HG03095 (cell line): ENCODE data around the gene PTPRO.

ENCODE experiments used
- ATAC-seq: cut with Tn5 transposase; IDR thresholded peaks from one replicate; pipeline ENCODE4 v1.9.1; 2021; ENCODE audit warnings: moderate library complexity; ENCODE audit not compliant: unreplicated experiment

Gene PTPRO

DNA sequence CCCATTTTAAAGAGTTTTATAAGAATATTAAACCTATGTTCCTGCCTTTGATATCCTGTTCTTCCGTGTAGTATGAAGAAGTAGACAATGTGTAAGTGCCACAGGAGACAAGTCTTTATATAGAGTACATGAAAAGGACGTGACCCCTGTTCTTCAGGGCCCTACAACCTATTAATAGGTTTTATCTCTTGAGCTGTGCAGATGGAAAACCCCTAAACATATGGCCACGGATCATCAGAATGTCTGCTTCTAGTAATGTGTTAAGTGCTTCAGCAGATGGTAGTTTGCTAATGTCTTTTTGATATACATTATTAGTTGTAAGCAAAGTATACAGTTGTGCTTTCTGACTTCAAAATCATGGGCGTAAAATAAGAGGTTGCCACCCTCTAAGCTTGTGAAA, 228.5 kb downstream of the PTPRO start:
- ATAC-seq, result no peak

DNA sequence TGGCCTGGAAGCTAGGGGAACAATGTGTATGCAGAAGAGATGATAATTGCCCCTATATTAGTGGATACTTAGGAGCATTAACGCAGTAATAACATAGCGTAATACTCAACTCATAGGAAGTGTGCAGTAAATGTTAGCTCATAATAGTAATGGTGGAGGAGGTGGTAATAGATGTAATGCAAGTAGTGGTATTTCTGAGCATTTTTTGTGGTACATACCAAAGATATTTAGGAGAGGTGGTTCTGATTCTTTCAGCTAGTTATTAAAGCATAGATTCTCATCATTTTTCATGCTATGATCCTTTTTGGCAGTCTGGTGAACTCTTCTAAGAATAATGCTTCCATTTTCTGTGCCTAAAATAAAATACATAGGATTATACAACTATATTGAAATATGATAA, 233.1 kb downstream of the PTPRO start:
- ATAC-seq, result no peak

DNA sequence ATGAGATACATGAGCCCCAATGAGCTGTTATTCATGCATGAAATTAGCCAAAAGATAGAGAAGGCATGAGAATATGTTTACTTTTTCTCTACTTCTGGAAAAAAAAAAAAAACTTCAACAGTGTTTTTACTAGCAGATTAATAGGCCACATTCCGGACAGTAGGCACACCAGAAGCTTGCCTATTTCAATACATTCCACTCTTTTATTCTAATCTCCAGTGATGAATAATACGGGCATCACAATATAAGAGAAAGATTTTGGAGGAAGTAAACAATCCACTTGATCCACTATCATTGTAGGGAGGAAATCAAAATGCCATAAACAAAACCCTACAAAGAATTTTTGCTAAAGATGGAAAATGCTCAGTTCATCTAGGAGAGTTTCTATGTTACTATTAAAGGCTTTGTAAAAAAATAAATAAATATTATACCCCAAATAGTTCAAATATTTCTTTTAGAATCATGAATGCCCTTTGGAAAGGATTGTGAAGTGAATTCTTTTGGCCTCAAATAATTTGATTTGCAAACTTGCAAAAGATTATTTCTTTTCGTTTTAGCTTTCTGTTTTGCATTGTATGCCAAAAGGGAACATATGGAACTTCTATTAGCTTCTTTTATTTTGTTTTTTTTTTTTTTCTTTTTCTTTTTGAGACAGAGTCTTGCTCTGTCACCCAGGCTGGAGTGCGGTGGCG, 234.2 kb downstream of the PTPRO start:
- no peak for ATAC-seq

DNA sequence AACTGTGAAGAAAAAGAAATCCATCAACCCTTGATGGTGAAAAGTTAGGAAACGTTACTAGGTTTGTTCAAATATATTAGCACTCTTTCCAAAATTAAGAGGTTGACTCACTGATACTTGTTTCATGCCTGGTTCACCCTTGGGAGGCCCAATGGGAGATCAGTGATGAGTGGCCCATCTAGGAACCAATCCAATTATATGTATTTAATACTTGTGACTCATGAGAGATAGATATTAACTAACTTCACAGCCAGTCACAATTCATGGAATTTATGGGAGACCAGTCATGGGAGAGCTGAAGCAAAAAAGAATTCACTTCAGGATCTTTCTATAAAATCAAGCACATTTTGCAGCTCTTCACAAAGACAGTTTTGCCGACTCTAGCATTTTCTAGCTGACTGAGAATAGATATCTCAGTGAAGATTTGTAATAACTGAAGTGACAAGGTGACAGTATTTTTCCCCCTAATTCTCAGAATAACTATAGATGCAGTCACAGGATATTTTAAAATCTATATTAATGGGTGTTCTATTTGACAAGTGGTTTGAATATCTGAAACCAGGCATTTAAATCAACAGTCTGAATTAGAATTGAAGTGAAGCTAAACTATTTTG, 236.7 kb downstream of the PTPRO start:
- no peak for ATAC-seq

DNA sequence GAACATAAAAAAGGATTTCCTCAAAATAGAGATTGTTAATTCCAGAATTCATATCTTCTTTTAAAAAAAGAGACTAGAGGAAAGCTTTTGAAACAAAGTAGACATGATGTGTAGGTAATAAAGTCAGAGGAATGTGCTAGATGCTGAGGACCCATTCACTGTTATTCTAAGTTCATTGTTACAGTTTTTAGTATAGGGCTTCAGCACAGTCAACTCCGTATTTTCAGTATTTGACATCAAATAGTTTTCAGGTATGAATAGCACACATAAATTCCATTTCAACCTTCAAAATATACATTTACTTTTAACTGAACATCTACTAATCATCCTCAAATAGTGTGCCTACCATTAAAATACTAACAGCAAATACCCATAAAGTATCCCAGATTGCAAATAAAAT, 239.1 kb downstream of the PTPRO start:
- ATAC-seq, result no peak

DNA sequence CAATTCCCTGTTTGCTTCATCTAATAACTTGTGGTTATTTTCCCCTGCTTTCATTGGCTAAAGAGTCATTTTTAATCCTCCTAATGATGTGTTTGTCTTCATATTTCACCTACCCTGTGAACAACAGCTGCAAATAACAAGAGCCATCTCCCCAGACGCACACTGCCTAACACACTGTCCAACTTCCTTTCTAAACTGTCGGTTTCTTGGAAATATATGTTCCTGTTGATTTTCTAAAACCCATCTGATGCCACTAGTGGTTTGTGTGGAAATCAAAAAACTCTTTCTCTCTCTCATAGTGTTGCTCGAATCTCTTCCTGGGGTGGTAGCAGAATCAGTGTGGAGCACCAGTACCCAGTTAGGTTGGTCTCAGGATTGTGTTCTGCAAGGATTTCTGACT, 240.0 kb downstream of the PTPRO start:
- ATAC-seq, result no peak

DNA sequence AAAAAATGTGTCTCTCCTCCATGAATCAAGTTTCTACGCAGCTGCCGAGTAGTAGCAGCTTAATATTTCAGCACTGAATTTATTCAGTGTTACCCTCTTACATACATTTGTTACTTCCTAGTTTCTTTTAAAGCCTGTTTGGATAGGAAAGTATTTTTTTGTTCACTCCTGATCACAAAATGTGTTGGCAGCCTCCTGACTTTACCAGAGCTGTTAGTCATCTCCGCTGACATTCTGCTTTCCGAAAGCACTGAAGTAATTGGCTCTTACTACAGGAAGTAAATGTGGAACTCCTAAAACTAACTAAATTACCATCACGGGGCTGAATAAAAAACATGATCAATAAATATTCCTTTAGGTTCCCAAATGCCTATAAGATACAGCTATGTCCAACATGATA, 241.4 kb downstream of the PTPRO start:
- ATAC-seq, result no peak

DNA sequence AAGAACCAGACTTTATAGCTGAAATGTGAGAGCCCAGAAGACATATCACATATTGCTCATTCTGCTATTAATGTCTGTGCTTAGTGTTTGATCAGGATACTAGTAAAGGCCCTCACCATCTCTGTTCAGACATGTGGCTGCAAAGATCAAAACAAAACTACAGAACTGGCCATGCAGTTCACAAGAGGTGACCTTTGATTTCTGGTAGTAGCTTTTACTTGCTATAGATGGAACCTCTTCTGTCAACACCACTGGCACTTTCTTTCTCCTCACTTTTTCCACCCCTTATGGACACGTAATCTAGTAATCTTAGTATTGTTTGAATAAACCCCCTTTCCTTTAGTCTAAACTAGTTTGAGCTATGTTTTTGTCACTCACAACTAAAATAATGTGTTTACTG, 252.0 kb downstream of the PTPRO start:
- ATAC-seq, result no peak

DNA sequence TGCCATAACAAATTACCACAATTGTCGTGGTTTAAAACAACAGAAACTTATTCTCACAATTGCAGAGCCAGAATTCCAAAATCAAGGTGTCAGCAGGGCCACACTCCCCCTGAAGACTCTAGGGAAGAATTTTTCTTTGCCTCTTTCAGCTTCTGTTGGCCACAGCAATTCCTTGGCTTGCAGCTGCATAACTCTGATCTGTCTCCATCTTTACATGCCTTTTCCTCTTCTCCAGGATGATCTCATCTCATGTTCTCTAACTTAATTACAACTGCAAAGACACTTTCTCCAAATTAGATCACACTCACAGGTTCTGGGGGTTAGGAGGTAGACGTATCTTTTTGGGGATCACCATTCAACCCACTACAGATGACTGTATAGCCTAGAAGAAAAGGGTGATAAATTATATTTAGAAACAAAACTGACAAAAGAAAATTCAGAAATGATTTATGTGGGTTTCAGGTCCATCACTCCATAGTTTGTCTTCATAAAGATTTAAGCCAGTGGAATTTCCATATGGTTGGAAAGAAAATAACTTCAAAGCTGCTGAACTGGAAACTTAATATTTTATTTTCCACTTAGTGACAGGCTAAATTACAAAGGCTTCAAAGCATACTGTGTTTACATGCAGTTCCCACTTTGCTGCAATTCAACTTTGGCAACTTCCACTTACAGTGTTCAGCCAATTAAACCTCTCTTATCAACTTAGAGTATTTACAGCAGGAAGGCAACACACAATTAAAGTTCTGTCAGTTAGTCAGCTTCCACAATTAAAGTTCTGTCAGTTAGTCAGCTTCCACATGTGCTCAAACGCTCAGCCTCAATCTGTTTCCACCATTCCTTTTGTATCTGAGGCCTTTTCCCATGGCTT, 253.6 kb downstream of the PTPRO start:
- no peak for ATAC-seq

DNA sequence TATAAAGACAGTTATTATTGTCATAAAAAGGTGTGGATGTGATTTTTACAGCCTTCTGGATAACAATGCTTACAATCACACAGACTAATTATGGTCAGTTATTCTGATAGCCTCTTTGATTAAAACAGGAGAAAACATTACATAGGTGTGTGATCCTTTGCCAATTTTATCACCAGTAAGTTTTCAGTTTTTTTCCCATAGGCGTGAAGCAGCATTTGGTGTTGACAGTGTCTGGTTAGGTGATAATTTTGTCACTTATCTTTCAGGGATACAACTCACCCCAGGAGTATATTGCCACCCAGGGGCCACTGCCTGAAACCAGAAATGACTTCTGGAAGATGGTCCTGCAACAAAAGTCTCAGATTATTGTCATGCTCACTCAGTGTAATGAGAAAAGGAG, 258.1 kb downstream of the PTPRO start:
- ATAC-seq, result no peak

DNA sequence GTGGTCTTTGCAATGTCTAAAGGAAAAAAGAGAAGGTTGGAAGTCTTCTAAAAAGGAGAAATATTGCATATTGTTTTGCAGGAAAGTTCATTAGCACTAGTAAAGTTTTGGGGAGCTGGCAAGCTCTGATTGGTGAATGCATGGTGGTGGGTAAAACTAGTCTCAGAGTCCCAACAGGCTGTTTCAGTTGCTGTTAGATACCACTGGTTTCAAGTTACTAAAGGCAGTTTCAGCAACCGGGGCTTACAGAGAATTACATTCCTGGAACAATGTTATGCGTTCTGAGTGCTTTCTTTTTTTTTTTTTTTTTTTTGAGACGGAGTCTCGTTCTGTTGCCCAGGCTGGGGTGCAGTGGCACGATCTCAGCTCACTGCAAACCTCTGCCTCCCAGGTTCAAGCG, 258.7 kb downstream of the PTPRO start:
- no peak for ATAC-seq

DNA sequence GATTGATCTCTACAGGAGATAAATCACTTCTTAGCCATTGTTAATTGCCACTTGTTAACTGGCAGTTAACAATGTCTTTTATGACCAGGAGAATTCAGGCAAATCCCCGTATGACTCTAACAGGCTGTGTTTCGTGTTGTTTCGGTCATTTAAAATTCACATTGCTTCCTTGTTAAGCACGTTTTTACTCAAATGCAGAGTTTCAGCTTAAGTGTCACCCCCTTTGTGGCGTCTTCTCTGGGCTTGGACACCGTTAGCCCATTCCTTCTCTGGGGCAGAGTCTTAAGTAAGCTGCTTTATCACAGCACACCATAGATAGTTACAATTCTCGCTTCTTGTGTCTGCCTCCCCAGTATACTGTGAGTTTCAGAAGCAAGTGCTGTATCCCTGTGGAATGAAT, 261.5 kb downstream of the PTPRO start:
- ATAC-seq, result no peak

DNA sequence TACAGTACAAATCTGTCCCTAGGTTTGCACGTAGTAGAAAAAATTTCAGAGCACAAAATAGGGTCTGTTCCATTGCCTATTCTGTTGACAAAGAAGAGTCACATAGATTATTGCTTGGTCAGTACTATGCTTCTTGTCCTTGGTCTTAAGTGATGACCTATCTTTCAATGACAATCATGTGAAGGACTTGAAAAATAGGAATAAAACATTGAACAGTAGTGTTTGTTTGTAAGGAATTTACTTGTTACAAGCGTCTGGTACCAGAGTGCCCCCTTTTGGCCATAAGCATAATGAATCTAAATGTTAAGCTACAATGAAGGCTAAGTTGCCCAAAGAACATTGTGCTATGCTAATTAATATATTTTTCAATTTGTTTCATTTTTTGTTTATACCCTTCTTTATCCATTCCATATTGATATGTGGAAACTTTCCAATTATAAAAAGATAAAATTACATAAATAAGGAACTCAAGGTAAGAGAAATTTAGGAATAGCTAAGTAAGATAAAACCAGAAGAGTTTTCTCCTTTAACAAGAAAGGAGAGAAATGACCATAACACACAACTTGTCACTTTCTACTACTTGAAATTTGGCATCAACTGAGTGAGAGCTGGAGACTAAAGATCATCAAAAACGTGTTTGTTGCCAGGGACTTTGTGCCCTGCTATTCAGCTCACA, 262.2 kb downstream of the PTPRO start:
- no peak for ATAC-seq

DNA sequence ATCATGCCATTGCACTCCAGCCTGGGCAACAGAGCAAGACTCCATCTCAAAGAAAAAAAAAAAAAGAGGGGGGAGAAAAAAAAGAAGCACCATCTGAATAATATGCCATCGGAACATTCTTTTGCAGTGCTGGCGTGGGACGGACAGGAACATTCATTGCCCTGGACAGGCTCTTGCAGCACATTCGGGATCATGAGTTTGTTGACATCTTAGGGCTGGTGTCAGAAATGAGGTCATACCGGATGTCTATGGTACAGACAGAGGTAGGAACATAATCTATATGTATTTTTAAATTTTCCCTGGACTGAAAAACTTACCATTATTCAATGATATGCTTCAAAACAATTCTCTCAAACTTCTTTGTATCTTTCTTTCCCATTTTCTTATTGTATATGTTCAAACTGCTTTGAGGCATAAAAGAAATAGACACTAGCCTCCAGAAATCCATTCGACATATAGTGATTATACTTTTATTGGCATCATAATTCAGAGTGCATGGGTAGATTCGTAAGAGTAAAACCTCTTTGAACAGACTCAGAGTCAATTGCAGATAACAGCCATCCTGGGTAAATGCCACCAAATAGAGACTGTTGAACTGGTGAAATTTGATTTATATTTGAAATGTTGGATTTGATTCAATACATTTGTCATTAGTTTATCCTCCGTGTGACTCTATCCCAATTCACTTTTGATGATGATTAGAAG, 267.2 kb downstream of the PTPRO start:
- ATAC-seq, result no peak

DNA sequence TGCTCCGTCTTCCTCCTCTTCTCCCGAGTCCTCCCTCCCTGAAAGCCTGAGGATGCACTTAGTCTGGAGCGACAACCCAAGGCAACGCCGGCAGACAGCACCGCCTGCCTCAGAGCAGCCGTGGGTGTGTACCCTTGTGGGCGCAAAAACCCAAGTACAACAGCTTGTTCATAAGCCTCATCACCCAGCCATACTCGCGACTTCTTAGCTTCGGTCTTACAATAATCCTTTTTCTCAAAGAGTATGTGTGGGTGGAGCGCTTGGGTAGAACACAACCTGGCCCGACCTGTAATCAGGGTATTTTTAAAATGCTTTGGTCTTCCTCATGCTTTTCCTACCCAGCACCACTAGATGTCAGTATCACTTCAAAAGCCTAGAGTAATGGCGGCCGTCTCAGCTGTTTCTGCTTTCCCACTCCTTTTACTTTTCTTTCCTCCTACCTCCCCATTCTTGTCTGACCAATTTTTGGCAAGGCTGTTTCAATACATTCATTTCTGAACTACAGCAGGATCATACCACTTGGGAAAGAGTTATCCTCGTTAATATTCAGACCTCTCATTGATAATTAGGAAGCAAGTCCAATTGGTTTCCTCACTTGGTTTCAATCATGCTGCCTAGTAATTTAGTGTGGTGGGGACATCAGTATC, 268.0 kb downstream of the PTPRO start:
- peak; percentile 94 for ATAC-seq

DNA sequence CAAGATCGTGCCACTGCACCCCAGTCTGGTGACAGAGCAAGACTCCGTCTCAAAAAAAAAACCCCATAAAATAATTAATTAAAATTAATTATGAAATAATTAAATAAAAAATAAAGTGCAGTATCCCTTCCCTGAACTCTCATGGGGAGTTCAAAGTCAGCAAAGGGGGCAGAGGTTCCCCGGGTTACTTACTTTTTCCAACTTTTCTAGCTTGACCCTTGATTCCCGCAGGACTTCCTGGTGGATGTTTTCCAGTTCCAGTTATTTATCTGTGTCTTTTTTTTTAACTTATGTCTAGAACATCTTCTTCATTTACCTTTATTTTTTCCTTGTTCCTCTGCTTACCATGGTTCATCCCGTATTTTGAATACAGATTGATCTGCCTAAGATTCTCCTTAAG, 269.5 kb downstream of the PTPRO start:
- no peak for ATAC-seq

DNA sequence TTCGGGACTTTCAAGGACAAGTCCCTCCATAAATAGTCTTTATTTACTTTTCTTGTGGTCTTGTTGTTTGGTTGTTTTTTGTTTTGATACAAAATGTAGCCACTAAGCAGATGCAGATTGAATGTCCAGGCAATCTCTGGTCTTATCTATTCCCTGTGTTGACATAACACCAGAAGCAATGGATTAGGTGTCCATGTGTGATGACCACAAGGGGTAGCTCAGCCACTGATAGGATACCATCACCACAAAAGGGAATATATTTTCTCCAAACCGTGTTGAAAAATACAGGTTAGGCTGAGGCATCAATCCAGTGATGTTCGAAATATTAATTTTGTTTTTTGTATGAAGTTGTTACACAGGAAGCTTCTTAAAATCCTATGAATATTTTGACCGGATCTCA, 270.6 kb downstream of the PTPRO start:
- ATAC-seq, result no peak

DNA sequence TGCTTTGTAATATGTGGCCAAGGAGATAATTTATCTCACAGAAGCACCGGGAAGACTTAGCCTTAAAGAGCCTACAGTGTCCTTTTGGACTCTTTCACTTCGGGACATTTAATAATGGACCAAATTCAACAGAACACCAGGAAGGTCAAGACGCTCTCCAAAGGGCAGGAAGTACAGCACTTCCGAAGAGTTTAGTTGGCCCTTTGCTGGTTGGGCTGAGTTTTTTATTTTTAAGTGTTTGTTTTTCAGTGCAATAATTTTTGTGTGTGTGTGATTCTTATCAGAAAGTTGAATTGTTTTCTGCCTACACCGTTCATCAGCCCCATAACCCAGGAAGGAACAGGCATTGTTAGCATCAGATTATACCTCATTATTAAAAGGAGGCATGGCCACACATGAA, 273.9 kb downstream of the PTPRO start:
- ATAC-seq, result no peak

DNA sequence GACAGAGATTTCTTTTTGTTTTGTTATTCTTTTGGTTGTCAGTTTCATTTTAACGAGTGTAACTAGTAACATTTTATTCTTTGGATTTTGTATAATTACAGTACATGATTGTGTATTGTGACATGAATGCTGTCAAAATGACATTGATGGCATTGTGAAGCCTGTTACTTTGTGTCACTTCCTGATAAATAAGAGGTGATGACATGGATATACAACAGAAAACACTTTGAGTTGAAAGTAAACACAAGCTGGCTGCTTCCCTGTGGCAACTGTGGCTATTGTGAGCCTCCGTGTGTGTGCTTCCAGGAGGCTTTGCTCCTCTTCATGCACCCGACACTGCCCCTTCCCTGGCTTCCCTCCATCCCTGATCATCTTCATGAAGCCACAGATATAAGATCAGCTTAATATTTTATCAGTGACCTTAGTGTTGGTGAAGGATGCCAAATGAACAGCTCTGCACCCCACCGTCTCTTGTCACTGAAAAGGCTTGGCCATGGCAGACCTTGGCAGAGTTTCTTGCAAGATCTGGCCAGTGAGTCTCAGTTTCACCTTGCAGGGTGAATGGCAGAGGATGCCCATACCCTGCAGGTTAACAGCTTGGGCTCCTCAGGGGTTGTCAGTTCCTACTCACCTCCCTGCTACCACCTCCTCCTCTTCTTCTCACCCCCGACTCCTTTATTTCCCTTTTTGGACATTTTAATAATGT, 275.0 kb downstream of the PTPRO start:
- no peak for ATAC-seq
